HG03520 (cell line): Measurements from ENCODE around the gene LRFN2.

Experiments used
- ATAC-seq: cut with Tn5 transposase; IDR thresholded peaks from one replicate; pipeline ENCODE4 v1.9.1; 2021; ENCODE audit warnings: mild to moderate bottlenecking, moderate library complexity; ENCODE audit not compliant: unreplicated experiment

LRFN2 gene

GRCh38 chr6:40408786-40409542 is 178.2 kb downstream of the LRFN2 start:
- ATAC-seq = no peak

- ATAC-seq = no peak
Measured at GRCh38 chr6:40407239-40407638, 179.9 kb downstream of the LRFN2 start.

- no peak for ATAC-seq
Measured at GRCh38 chr6:40406175-40406574, 181.0 kb downstream of the LRFN2 start.

GRCh38 chr6:40400738-40401137 is 186.4 kb downstream of the LRFN2 start:
- no peak for ATAC-seq

GRCh38 chr6:40399888-40400457 is 187.2 kb downstream of the LRFN2 start:
- ATAC-seq = no peak

GRCh38 chr6:40398810-40399477 is 188.2 kb downstream of the LRFN2 start:
- ATAC-seq = no peak

GRCh38 chr6:40398034-40398691 is 189.0 kb downstream of the LRFN2 start:
- ATAC-seq = no peak

- no peak for ATAC-seq
Measured at GRCh38 chr6:40397287-40398033, 189.7 kb downstream of the LRFN2 start.

GRCh38 chr6:40395698-40396076 is 191.5 kb downstream of the LRFN2 start:
- no peak for ATAC-seq

GRCh38 chr6:40395066-40395697 is 192.0 kb downstream of the LRFN2 start:
- ATAC-seq = no peak

- ATAC-seq = no peak
Measured at GRCh38 chr6:40394381-40394780, 192.8 kb downstream of the LRFN2 start.

- no peak for ATAC-seq
Measured at GRCh38 chr6:40393641-40394040, 193.5 kb downstream of the LRFN2 start.

GRCh38 chr6:40392589-40392988 is 194.6 kb downstream of the LRFN2 start:
- no peak for ATAC-seq

GRCh38 chr6:40391851-40392517 is 195.2 kb downstream of the LRFN2 start:
- no peak for ATAC-seq

GRCh38 chr6:40391086-40391485 is 196.1 kb downstream of the LRFN2 start:
- no peak for ATAC-seq

- ATAC-seq = no peak
Measured at GRCh38 chr6:40390144-40390800, 196.9 kb downstream of the LRFN2 start.

- no peak for ATAC-seq
Measured at GRCh38 chr6:40389254-40389653, 197.9 kb downstream of the LRFN2 start.

- ATAC-seq = no peak
Measured at GRCh38 chr6:40387871-40388264, 199.3 kb downstream of the LRFN2 start.

GRCh38 chr6:40387127-40387870 is 199.9 kb downstream of the LRFN2 start:
- ATAC-seq = no peak
